GM18873 (cell line): ENCODE results near the gene RARG.
"Not testable (repeated sequence)": the region's sequence is repeated elsewhere in the genome, so short reads cannot be mapped to it uniquely, and the experiment has no call there.

ENCODE experiments used
- ATAC-seq: cut with Tn5 transposase; IDR thresholded peaks from one replicate; pipeline ENCODE4 v1.9.1; 2021; ENCODE audit warnings: mild to moderate bottlenecking, moderate library complexity, moderate number of reproducible peaks; ENCODE audit not compliant: unreplicated experiment, low FRiP score

Gene RARG

GRCh38 chr12:53174881-53175491, 57.0 kb downstream of the RARG start:
- no peak for ATAC-seq

- ATAC-seq: no peak
These were observed 58.8 kb downstream of the RARG start for GRCh38 chr12:53173085-53173715.

- no peak for ATAC-seq
These were observed 59.7 kb downstream of the RARG start for GRCh38 chr12:53172352-53172751.

- no peak for ATAC-seq
These were observed 60.2 kb downstream of the RARG start for GRCh38 chr12:53171725-53172329.

GRCh38 chr12:53170876-53171724, 60.9 kb downstream of the RARG start:
- ATAC-seq: no peak

GRCh38 chr12:53170215-53170614, 61.8 kb downstream of the RARG start:
- no peak for ATAC-seq

GRCh38 chr12:53169644-53170043, 62.4 kb downstream of the RARG start:
- ATAC-seq: no peak

GRCh38 chr12:53166837-53167236, 65.2 kb downstream of the RARG start:
- ATAC-seq: no peak

GRCh38 chr12:53163008-53163407, 69.0 kb downstream of the RARG start:
- ATAC-seq: not testable (repeated sequence)

- no peak for ATAC-seq
These were observed 70.7 kb downstream of the RARG start for GRCh38 chr12:53161119-53161911.

- no peak for ATAC-seq
These were observed 71.3 kb downstream of the RARG start for GRCh38 chr12:53160673-53161072.
